OCI-LY7 (cell line): ENCODE data around the gene TMEM269. TPM values are rescaled to one million over a fixed set of nuclear protein-coding genes. Genes with fewer than 3 reads are reported as not detected.

Experiments
- BruUV-seq: library from RNA; stranded (reverse); fragments of 400-500 nt; replicated peaks from 2 replicates; lab custom pipeline; 2021; lab: Mats Ljungman, UMichigan
- CTCF ChIA-PET: fragments of 300-600 bp; sonication (Branson Sonifier 250); formaldehyde crosslinking; loops from one replicate; lab custom pipeline; 2022; ENCODE audit warnings: antibody characterized with exemption; ENCODE audit not compliant: unreplicated experiment; lab: Charles Lee
- POLR2A ChIA-PET: fragments of 300-600 bp; sonication (Branson Sonifier 250); formaldehyde crosslinking; loops from one replicate; lab custom pipeline; 2022; ENCODE audit warnings: antibody characterized with exemption; lab: Charles Lee
- DNase-seq: peaks from one replicate; pipeline ENCODE4 v3.0.0-alpha.2; 2015; ENCODE audit warnings: low spot score
- H2AFZ ChIP-seq: fragments of 200-600 bp; sonication (generic), shearing (Covaris generic); 2 replicates; pipeline ENCODE4 v1.6.1; 2014; ENCODE audit warnings: mild to moderate bottlenecking, antibody characterized with exemption, low read length, moderate library complexity
- H3K27ac ChIP-seq: fragments of 200-600 bp; sonication (generic); 2 replicates; pipeline ENCODE4 v1.5.1; 2014; ENCODE audit warnings: mixed run types, low read depth, mild to moderate bottlenecking, moderate library complexity, low read length, inconsistent platforms; ENCODE audit not compliant: poor library complexity, severe bottlenecking
- H3K36me3 ChIP-seq: fragments of 200-600 bp; sonication (generic); 2 replicates; pipeline ENCODE4 v1.6.1; 2014; ENCODE audit warnings: mild to moderate bottlenecking, antibody characterized with exemption, low read length, moderate library complexity, mixed read lengths; ENCODE audit not compliant: insufficient read depth
- H3K4me1 ChIP-seq: fragments of 200-600 bp; sonication (generic); 2 replicates; pipeline ENCODE4 v1.5.1; 2014; ENCODE audit warnings: mild to moderate bottlenecking, low read length; ENCODE audit not compliant: insufficient read depth, poor library complexity, severe bottlenecking
- H3K4me2 ChIP-seq: fragments of 200-600 bp; sonication (generic); 2 replicates; pipeline ENCODE4 v1.6.1; 2014; ENCODE audit warnings: mild to moderate bottlenecking, low read length
- H3K4me3 ChIP-seq: fragments of 200-600 bp; sonication (generic); 2 replicates; pipeline ENCODE4 v1.5.1; 2014; ENCODE audit warnings: mild to moderate bottlenecking, low read depth, low read length; ENCODE audit not compliant: poor library complexity, severe bottlenecking
- H3K79me2 ChIP-seq: fragments of 200-600 bp; sonication (generic); 2 replicates; pipeline ENCODE4 v1.6.1; 2016; ENCODE audit warnings: low read depth, mild to moderate bottlenecking, low read length, moderate library complexity, mixed read lengths; ENCODE audit not compliant: insufficient read depth
- H3K9me2 ChIP-seq: fragments of 200-600 bp; sonication (generic); 2 replicates; pipeline ENCODE4 v1.6.1; 2016; ENCODE audit warnings: mild to moderate bottlenecking, low read length, mixed read lengths; ENCODE audit not compliant: insufficient read depth
- H3K9me3 ChIP-seq: fragments of 200-600 bp; sonication (generic); 2 replicates; pipeline ENCODE4 v1.6.1; 2014; ENCODE audit warnings: mild to moderate bottlenecking, mixed run types, low read length, mixed read lengths
- H4K20me1 ChIP-seq: fragments of 200-600 bp; sonication (generic); 2 replicates; pipeline ENCODE4 v1.6.1; 2014; ENCODE audit warnings: mild to moderate bottlenecking, antibody characterized with exemption, low read length, moderate library complexity, mixed read lengths; ENCODE audit not compliant: insufficient read depth
- EZH2phosphoT487 ChIP-seq: fragments of 200-600 bp; sonication (generic); IDR thresholded peaks from 2 replicates; pipeline ENCODE4 v1.6.1; 2018; ENCODE audit warnings: low read depth, borderline replicate concordance, mild to moderate bottlenecking, mixed run types, antibody characterized with exemption, low read length, moderate library complexity, mixed read lengths
- intact Hi-C: fragments of 100-400 bp; cut with micrococcal nuclease; formaldehyde crosslinking; loops from one replicate; pipeline ENCODE4 v1.10.0; 2022; ENCODE audit not compliant: unreplicated experiment
- total RNA-seq, 2 experiments: library from RNA; depleted of rRNA in 1 of 2; stranded (reverse); fragments of >200 nt in 1 of 2; shearing (Covaris generic) in 1 of 2; gene quantifications; 2 replicates each; pipeline ENCODE4 v1.2.3, GENCODE V29; 2014 to 2022
- TF ChIP-seq, protein P1 (sequence below): fragments of 200-600 bp; sonication (generic); conservative IDR thresholded peaks from 2 replicates; pipeline ENCODE4 v1.5.1; 2014; ENCODE audit warnings: mild to moderate bottlenecking, antibody characterized with exemption, low read length, moderate library complexity, mixed read lengths

TMEM269 gene
- total RNA-seq, 2 experiments from 2014 or later, result 0.16 to 0.46 TPM

DNA sequence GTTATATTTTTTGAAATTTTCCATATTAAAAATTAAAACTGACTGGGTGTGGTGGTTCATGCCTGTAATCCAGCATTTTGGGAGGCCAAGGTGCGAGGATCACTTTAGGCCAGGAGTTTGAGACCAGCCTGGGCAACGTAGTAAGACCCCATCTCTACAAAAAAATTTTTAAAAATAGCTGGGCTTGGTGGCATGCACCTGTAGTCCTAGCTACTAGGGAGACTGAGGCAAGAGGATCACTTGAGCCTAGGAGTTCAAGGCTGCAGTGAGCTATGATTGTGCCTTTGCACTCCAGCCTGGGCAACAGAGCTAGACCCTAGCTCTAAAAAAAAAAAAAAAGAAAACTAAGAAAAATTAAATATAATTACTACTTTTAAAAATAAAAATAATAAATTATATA is 36.9 kb downstream of the TMEM269 start:
- ChIA-PET POLR2A (interaction anchor here (0.7 to 3.7 kb wide), 3 partner anchors 14 to 252 kb away, joined by 7 to 22 read pairs (median 12); partner anchors contain the start of gene ZNF691), CTCF (no interaction called here)
- no TSS peak for BruUV-seq

DNA sequence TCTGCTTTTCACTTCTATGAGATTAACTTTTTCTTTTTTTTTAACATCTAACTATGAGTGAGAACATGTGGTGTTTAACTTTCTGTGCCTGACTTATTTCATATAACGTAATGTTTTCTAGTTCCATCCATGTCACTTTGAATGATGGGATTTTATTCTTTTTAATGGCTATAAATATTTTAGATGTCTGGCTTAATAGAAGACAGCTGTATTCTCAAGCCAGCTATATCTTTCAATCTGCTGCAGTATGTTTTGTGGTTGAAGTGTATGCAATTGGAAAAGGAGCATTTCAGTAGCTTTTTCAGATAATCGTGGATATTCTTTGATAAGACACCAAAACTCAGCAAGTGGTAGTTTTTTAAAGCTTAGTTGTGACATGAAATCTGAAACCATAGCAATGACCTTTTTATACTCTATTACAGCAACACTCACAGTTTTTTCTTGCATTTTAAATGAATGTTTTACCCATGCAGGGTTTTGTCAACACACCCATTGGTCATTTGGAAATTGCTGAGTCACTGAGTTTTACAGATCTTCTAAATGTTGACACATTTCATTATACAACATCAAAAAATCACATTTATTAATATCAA is 38.1 kb downstream of the TMEM269 start:
- Histone ChIP-seq H4K20me1 (no peaks in the 10 kb centered on the region), H3K36me3 (no peaks in the 10 kb centered on the region), H3K9me2 (no peaks in the 10 kb centered on the region), H3K9me3 (no peaks in the 10 kb centered on the region), H3K4me1 (peaks cover 8% of the 10 kb centered on the region), H2AFZ (no peak overlapping the region), H3K4me2 (no peak overlapping the region), H3K79me2 (no peaks in the 10 kb centered on the region), H3K4me3 (no peak overlapping the region), H3K27ac (no peak overlapping the region)
- ChIA-PET POLR2A (interaction anchor here (1.1 to 3.7 kb wide), 3 partner anchors 11 to 24 kb away, joined by 4 to 22 read pairs (median 12); partner anchors contain the start of gene ZNF691), CTCF (no interaction called here)
- no peak for TF ChIP-seq EZH2phosphoT487
- TF ChIP-seq, protein P1, sequence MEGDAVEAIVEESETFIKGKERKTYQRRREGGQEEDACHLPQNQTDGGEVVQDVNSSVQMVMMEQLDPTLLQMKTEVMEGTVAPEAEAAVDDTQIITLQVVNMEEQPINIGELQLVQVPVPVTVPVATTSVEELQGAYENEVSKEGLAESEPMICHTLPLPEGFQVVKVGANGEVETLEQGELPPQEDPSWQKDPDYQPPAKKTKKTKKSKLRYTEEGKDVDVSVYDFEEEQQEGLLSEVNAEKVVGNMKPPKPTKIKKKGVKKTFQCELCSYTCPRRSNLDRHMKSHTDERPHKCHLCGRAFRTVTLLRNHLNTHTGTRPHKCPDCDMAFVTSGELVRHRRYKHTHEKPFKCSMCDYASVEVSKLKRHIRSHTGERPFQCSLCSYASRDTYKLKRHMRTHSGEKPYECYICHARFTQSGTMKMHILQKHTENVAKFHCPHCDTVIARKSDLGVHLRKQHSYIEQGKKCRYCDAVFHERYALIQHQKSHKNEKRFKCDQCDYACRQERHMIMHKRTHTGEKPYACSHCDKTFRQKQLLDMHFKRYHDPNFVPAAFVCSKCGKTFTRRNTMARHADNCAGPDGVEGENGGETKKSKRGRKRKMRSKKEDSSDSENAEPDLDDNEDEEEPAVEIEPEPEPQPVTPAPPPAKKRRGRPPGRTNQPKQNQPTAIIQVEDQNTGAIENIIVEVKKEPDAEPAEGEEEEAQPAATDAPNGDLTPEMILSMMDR, result no peak
- no peak for DNase-seq
- intact Hi-C loops, result no loop called here
- BruUV-seq, result no TSS peak

More for the DNA sequence above, 36.9 kb downstream of the TMEM269 start:
- Histone ChIP-seq H3K9me3 (no peaks in the 10 kb centered on the region), H2AFZ (no peak overlapping the region), H3K4me1 (peaks cover 13% of the 10 kb centered on the region), H3K27ac (no peak overlapping the region), H3K4me2 (no peak overlapping the region), H4K20me1 (no peaks in the 10 kb centered on the region), H3K4me3 (no peak overlapping the region), H3K36me3 (no peaks in the 10 kb centered on the region), H3K9me2 (no peaks in the 10 kb centered on the region), H3K79me2 (no peaks in the 10 kb centered on the region)
- no peak for TF ChIP-seq EZH2phosphoT487
- TF ChIP-seq, protein P1, result no peak
- no peak for DNase-seq
- intact Hi-C loops, result no loop called here

DNA sequence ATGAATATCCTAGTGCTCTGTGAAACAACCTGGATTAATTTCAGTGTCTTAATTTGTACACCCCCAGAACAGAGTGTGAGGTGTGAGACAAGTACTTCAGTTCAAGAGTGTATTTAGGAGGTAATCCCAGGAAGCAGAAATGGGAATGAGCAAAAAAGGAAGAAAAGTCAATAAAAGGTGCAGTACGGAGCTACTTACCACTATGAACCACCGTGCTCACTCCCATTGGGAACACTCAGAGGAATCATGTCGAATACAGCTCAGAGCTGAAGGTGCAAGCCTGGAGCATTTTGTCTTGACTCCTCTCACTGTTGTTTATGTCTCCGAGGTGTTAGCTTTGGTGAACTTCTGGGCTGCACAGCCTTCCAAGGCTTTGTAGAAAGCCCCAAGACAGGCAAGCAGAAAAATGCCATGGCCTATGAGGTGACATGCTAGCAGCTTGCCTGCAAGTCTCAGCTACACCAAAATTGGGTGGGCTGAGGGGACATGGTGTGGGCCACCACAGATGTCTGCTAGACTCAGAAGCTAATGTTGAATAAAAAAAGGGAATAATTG is 39.8 kb downstream of the TMEM269 start:
- Histone ChIP-seq H4K20me1 (no peaks in the 10 kb centered on the region), H3K79me2 (no peaks in the 10 kb centered on the region), H3K4me3 (no peak overlapping the region), H3K27ac (no peak overlapping the region), H3K36me3 (no peaks in the 10 kb centered on the region), H3K9me3 (no peaks in the 10 kb centered on the region), H3K4me2 (no peak overlapping the region), H3K4me1 (peaks cover 5% of the 10 kb centered on the region), H2AFZ (no peak overlapping the region), H3K9me2 (no peaks in the 10 kb centered on the region)
- intact Hi-C loops, result no loop called here
- no peak for DNase-seq
- ChIA-PET POLR2A (no interaction called here), CTCF (no interaction called here)
- TF ChIP-seq EZH2phosphoT487, result no peak
- TF ChIP-seq, protein P1, result no peak
- BruUV-seq, result no TSS peak
